NB4 (cell line): ENCODE results near the gene ZNF497.
A peak's percentile ranks its signal among the peaks of the same experiment; 100 is the strongest.
"Not testable (repeated sequence)": the region's sequence is repeated elsewhere in the genome, so short reads cannot be mapped to it uniquely, and the experiment has no call there.

Source experiments
- DNase-seq: peaks from one replicate; pipeline ENCODE4 v3.0.0; 2010; ENCODE audit warnings: low read depth
- H3K4me3 ChIP-seq: one replicate; pipeline ENCODE4 v1.5.1; 2011; ENCODE audit warnings: mild to moderate bottlenecking, low read depth, low read length, moderate library complexity
- MYC ChIP-seq: IDR thresholded peaks from 2 replicates; pipeline ENCODE4 v1.6.1; 2011; ENCODE audit warnings: low read depth, low read length
- POLR2A ChIP-seq: IDR thresholded peaks from 2 replicates; pipeline ENCODE4 v1.6.1; 2011; ENCODE audit warnings: mild to moderate bottlenecking; ENCODE audit not compliant: insufficient read length; ENCODE audit errors: extremely low read depth
- TF ChIP-seq, protein P1 (sequence below): IDR thresholded peaks from 2 replicates; pipeline ENCODE4 v1.6.1; 2011; ENCODE audit warnings: low read depth, low read length
- TF ChIP-seq, protein P2 (sequence below): IDR thresholded peaks from one replicate; pipeline ENCODE4 v1.5.1; 2012; ENCODE audit warnings: low read depth, low read length

The ZNF497 gene

DNA sequence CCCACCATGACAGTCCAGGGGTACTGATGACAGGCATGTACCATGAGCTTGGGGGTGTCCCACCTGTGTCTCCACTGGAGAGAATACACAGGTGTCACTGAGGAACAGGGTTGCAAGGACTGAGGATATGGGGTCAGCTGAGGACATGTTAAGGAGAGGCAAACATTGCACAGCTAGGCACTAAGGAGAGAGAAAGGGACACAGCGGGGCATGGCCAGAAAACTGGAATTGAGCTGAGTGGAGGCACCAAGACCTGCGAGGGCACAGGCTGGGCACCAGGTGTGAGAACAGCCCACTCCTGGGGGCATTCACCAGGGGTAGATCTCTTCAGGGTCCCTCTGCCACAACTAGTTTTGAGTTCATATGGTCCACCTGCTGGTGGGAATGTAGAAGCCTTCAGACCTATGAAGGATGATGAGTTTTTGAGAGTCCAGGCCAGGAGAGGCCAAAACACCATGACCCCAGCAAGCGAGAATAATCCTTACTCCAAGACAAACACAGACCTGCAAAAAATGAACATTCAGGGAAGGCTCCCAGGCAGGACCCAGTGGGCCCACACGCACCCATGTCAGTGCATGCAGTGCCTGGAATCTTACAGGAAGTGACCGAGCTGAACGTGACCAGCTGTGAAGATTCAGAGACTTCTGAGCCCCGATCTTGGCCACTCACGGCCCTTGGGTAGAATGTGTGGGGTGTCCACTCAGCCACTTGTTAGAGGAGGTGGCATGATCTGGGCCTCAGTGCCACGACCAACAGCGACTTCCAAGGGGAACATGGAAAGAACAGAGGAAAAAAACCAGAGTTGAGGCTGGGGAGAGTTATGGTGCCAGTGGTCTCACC is 44.5 kb upstream of the ZNF497 start:
- peak overlapping the region; percentile 69 for H3K4me3 ChIP-seq
- peak; percentile 47 for DNase-seq
- no peak for TF ChIP-seq POLR2A
- TF ChIP-seq, protein P1, sequence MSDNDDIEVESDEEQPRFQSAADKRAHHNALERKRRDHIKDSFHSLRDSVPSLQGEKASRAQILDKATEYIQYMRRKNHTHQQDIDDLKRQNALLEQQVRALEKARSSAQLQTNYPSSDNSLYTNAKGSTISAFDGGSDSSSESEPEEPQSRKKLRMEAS: no peak
- TF ChIP-seq MYC: no peak
- TF ChIP-seq, protein P2, sequence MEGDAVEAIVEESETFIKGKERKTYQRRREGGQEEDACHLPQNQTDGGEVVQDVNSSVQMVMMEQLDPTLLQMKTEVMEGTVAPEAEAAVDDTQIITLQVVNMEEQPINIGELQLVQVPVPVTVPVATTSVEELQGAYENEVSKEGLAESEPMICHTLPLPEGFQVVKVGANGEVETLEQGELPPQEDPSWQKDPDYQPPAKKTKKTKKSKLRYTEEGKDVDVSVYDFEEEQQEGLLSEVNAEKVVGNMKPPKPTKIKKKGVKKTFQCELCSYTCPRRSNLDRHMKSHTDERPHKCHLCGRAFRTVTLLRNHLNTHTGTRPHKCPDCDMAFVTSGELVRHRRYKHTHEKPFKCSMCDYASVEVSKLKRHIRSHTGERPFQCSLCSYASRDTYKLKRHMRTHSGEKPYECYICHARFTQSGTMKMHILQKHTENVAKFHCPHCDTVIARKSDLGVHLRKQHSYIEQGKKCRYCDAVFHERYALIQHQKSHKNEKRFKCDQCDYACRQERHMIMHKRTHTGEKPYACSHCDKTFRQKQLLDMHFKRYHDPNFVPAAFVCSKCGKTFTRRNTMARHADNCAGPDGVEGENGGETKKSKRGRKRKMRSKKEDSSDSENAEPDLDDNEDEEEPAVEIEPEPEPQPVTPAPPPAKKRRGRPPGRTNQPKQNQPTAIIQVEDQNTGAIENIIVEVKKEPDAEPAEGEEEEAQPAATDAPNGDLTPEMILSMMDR: peak; percentile 23

DNA sequence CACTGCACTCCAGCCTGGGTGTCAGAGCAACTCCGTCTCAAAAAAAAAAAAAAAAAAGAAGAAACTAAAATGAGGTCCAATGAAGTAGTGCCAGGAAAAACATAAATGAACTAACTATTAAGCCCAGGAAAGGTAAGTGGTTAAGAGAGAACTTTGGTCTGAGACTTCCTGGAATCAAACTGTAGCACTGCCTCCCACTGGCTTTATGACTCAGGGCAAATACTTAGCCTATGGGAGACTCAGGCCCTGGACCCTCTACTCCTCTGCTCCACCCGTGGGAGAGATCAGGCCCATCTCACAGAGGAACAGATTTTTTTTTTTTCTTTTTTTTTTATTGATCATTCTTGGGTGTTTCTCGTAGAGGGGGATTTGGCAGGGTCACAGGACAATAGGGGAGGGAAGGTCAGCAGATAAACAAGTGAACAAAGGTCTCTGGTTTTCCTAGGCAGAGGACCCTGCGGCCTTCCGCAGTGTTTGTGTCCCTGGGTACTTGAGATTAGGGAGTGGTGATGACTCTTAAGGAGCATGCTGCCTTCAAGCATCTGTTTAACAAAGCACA is 41.4 kb upstream of the ZNF497 start:
- peak; percentile 45 for DNase-seq
- not testable (repeated sequence) for H3K4me3 ChIP-seq

DNA sequence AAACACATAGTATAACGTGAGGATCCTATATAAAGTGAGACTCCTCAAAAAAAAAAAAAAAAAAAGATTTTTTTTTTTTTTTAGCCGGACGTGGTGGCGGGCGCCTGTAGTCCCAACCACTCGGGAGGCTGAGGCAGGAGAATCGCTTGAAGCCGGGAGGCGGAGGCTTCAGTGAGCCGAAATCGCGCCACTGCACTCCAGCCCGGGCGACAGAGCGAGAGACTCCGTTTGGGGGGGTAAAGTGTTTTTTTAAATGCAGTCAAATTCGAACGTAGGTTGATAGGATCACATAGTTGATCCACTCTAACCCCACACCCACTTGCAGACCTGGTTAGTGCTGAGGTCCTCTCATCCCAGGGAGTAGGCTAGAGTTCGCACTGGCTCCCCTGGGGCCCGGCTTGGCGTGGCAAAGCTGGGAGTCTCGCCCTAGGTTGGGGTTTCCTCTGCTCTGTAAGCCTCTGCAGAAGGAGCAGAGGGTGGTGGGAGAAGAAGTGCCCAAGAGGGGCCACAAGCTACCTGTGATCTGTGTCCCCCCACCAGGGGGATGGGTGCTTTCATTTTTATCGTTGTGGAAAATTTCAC is 39.4 kb upstream of the ZNF497 start:
- no peak for TF ChIP-seq MYC
- TF ChIP-seq, protein P2: no peak
- TF ChIP-seq POLR2A: no peak
- TF ChIP-seq, protein P1: no peak
- DNase-seq: no peak

DNA sequence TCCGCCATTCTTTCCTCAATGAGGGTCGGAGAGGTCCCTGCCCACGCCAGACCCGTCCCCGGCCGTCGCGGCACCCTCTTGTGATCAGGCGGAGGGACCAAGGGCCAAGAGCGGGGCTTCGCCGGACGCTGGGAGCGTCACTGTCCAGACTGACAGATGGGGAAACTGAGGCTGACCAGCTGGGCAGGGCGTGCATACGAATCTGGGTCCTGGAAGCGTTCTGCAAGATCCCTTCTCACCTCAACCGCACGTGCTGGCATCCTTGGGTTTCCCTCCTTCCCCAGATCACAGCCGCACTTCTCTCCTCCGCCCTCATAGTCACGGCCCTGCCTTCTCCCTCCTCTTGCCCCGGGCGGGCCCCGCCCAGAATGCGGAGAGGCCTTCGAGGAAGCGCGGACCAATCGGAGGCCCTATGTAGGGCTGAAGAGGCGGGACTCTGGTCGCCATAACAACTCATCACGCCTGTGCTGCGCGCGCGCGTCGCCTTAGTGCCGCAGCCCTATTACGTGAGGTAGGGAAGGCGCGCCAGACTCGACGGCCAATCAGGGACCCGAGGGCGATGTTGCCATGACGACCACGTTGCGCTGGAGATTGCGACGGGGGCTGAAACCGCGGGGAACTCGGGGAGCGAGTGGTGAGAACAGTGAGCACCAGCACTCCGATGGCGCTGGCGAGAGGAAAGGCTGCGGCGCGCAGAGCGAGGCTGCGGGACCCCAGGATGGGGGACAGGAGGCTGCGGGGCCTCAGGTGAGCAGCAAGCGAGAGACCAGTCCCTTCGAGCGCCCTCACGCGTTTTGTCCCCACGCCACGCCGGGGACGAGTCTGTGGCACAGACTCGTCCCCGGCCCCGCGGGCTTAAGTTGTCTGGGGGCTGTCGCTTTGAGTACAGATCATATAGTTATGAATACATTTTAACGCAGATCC is 38.6 kb upstream of the ZNF497 start:
- TF ChIP-seq MYC: peak; percentile 42; the same call in 1 of the 2 replicates
- TF ChIP-seq, protein P1: peak; percentile 83
- TF ChIP-seq POLR2A: peak; percentile 81
- TF ChIP-seq, protein P2: no peak
- peak; percentile 99 for DNase-seq
- H3K4me3 ChIP-seq: peak overlapping the region; percentile 70

More for the DNA sequence above, 39.4 kb upstream of the ZNF497 start:
- H3K4me3 ChIP-seq: peak overlapping the region; percentile 70

DNA sequence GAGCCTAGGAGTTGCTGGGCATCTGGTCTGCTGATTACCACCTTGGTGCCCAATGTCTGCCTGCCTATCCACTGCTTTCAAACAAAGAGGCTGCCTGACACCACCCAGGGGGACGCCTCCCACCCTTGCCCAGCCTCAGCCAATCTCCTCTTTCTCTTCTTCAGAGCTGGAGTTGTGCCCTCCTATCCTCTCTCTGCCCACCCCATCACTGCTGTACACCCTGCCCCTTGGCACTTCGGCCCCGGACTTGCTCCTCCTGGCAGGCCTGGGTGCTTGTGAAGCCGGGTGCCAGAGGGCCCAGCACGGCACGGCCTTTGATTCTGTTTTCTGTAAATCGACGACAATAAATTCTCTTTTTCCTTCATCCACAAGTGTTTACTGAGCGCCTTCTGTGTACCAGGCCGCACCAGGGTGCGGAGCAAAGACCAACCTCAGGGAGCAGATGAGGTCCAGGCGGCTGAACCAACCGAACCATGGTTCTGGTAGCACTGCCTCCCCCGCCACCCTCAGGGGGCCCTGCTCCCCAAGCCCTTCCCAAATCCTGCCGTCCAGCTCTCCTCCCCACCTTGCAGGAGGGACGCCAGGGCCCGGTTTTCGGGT is 37.9 kb upstream of the ZNF497 start:
- no peak overlapping the region for H3K4me3 ChIP-seq
- no peak for TF ChIP-seq MYC
- TF ChIP-seq, protein P2: no peak
- TF ChIP-seq POLR2A: no peak
- TF ChIP-seq, protein P1: no peak
- DNase-seq: no peak
